ENCODE data around the gene CTNNAL1. TPM values are rescaled to one million over a fixed set of nuclear protein-coding genes. Genes with fewer than 3 reads are reported as not detected.
"Not testable (repeated sequence)": the region's sequence is repeated elsewhere in the genome, so short reads cannot be mapped to it uniquely, and the experiment has no call there.

CTNNAL1 gene
- total RNA-seq, 2 donors from 2014 or later: 98.9 to 120 TPM

GRCh38 chr9:108972186-108972585, 41.1 kb downstream of the CTNNAL1 start:
- TF ChIP-seq CTCF (IDR thresholded peaks at IDR 0.05): no peak
- Histone ChIP-seq H3K4me1 (peaks cover 0 to 47% of the 10 kb centered on the region in 2 donors), H3K27ac (peak overlapping the region; percentile 57 to 85), H3K9me3 (no peaks in the 10 kb centered on the region), H3K27me3 (no peaks in the 10 kb centered on the region), H3K36me3 (peaks cover 7% of the 10 kb centered on the region), H3K4me3 (no peak overlapping the region)
- no peak for DNase-seq (ENCODE audit: low spot score)

- not testable (repeated sequence) for H3K9me3 ChIP-seq; H3K36me3 ChIP-seq; H3K27me3 ChIP-seq; DNase-seq (ENCODE audit: low spot score); H3K4me3 ChIP-seq
- Histone ChIP-seq H3K4me1 (peaks cover 0 to 47% of the 10 kb centered on the region in 2 donors), H3K27ac (peak overlapping the region in 1 of 2 donors; percentile 85)
These were observed 41.9 kb downstream of the CTNNAL1 start for GRCh38 chr9:108971392-108971791.

DNA sequence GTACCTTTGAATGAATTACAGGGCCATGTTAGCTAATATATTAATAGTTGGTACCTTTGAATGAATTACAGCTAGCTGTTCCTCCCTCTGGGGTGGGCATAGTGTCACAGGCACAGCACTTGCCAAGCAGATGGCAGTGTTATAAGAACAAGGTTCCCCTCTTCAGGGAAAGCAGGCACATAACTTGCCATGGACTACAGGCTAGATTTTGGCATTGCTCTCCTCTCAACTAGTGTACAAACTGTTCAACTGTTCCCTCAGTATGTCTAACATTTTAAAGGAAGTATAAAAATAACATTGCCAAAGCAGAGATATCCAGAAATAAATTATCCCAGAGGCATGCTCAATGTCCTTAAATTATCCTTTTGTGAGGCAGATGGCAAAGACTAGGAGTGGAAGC, 45.4 kb downstream of the CTNNAL1 start:
- H3K27me3 ChIP-seq: no peaks in the 10 kb centered on the region
- H3K4me1 ChIP-seq: peaks cover 0 to 44% of the 10 kb centered on the region in 2 donors
- DNase-seq (ENCODE audit: low spot score): no peak
- peaks cover 18% of the 10 kb centered on the region for H3K36me3 ChIP-seq
- no peaks in the 10 kb centered on the region for H3K9me3 ChIP-seq
- H3K4me3 ChIP-seq: no peak overlapping the region
- no peak for TF ChIP-seq CTCF (IDR thresholded peaks at IDR 0.05)
- H3K27ac ChIP-seq: peak overlapping the region; percentile 47 to 83

GRCh38 chr9:108963459-108964143, 49.7 kb downstream of the CTNNAL1 start:
- Histone ChIP-seq H3K27ac (peak overlapping the region; percentile 55 to 83), H3K9me3 (no peaks in the 10 kb centered on the region), H3K4me1 (peaks cover 0 to 34% of the 10 kb centered on the region in 2 donors), H3K36me3 (peaks cover 21% of the 10 kb centered on the region), H3K27me3 (no peaks in the 10 kb centered on the region), H3K4me3 (no peak overlapping the region)
- no peak for DNase-seq (ENCODE audit: low spot score)
- no peak for TF ChIP-seq CTCF (IDR thresholded peaks at IDR 0.05)

DNA sequence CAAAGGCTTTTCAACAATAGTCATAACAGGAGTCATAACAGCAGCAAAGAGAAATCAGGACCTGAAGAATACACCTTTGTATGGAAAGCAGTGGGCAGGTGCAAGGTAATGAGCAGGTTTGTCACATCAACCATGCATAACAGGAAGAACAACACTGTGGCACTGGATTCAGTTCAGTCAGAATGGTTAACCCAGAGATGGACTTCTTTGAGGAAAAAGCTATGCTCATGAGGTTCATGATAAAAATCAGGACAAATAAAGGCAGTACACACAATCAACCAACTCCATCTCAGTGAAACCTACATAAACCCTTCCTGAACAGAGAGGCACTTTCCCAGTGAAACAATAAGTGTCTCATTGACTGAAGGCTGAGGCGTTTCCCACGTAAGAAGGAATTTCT, 52.1 kb downstream of the CTNNAL1 start:
- peaks cover 0 to 22% of the 10 kb centered on the region in 2 donors for H3K4me1 ChIP-seq
- H3K27me3 ChIP-seq: no peaks in the 10 kb centered on the region
- H3K4me3 ChIP-seq: no peak overlapping the region
- H3K9me3 ChIP-seq: no peaks in the 10 kb centered on the region
- no peak overlapping the region for H3K27ac ChIP-seq
- no peak for DNase-seq (ENCODE audit: low spot score)
- no peak for TF ChIP-seq CTCF (IDR thresholded peaks at IDR 0.05)
- H3K36me3 ChIP-seq: peaks cover 21% of the 10 kb centered on the region

DNA sequence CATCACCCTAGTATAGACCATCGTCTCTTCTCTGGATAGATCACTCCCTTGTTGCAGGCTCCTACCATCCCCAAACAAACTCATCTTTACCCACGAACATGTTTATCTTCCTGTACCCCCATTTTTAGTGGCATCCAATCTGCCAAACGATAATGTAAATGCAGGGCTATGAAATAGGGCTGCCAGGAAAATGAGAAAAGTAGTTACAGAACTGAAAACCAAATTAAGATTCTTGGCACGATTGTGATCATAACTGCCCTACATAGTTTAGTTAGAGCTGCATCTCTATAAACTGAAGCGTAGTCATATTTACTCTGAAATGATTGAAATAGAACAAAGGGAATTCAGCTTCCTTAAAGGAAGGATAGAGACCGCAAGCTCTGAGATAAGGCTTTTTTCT, 53.0 kb downstream of the CTNNAL1 start:
- H3K27me3 ChIP-seq: no peaks in the 10 kb centered on the region
- H3K4me3 ChIP-seq: no peak overlapping the region
- TF ChIP-seq CTCF (IDR thresholded peaks at IDR 0.05): no peak
- peak overlapping the region in 1 of 2 donors; percentile 1 for H3K27ac ChIP-seq
- no peak for DNase-seq (ENCODE audit: low spot score)
- H3K36me3 ChIP-seq: peaks cover 18% of the 10 kb centered on the region
- H3K4me1 ChIP-seq: peaks cover 0 to 23% of the 10 kb centered on the region in 2 donors
- H3K9me3 ChIP-seq: no peaks in the 10 kb centered on the region
